Calu3 (cell line): ENCODE data around the gene WIPI1. TPM values are rescaled to one million over a fixed set of nuclear protein-coding genes. Genes with fewer than 3 reads are reported as not detected.
A peak's percentile ranks its signal among the peaks of the same experiment; 100 is the strongest.

Experiments used
- BruUV-seq: library from RNA; stranded (reverse); fragments of 400-500 nt; replicated peaks from 2 replicates; lab custom pipeline; 2021; lab: Mats Ljungman, UMichigan
- CTCF ChIA-PET: fragments of 300-600 bp; sonication (Branson Sonifier 250); formaldehyde crosslinking; loops from one replicate; lab custom pipeline; 2022; ENCODE audit warnings: antibody characterized with exemption; lab: Charles Lee
- DNase-seq: peaks from one replicate; pipeline ENCODE4 v3.0.0; 2022
- H3K27ac Mint-ChIP-seq: one replicate; pipeline ENCODE4 v1.8.0; 2022; ENCODE audit warnings: mixed read lengths; ENCODE audit not compliant: unreplicated experiment
- H3K27me3 Mint-ChIP-seq: one replicate; pipeline ENCODE4 v1.8.0; 2022; ENCODE audit warnings: mixed read lengths; ENCODE audit not compliant: unreplicated experiment
- H3K36me3 Mint-ChIP-seq: one replicate; pipeline ENCODE4 v1.8.0; 2022; ENCODE audit warnings: mild to moderate bottlenecking, moderate library complexity, mixed read lengths; ENCODE audit not compliant: insufficient read depth, unreplicated experiment
- H3K4me1 Mint-ChIP-seq: one replicate; pipeline ENCODE4 v1.8.0; 2022; ENCODE audit warnings: mild to moderate bottlenecking, low read depth, mixed read lengths; ENCODE audit not compliant: unreplicated experiment
- H3K4me3 Mint-ChIP-seq: one replicate; pipeline ENCODE4 v1.8.0; 2022; ENCODE audit warnings: mild to moderate bottlenecking, low read depth, moderate library complexity, mixed read lengths; ENCODE audit not compliant: unreplicated experiment
- H3K9me3 Mint-ChIP-seq: one replicate; pipeline ENCODE4 v1.8.0; 2022; ENCODE audit warnings: low read depth, mixed read lengths; ENCODE audit not compliant: unreplicated experiment
- CTCF ChIP-seq: fragments of 200-600 bp; IDR thresholded peaks from one replicate; pipeline ENCODE4 v1.8.0; 2022; ENCODE audit warnings: antibody characterized with exemption; ENCODE audit not compliant: unreplicated experiment
- intact Hi-C: fragments of 100-400 bp; cut with micrococcal nuclease; formaldehyde crosslinking; loops from one replicate; pipeline ENCODE4 v1.10.0; 2022; ENCODE audit not compliant: unreplicated experiment
- total RNA-seq: library from RNA; stranded (reverse); gene quantifications from 2 replicates; pipeline ENCODE4 v1.2.3, GENCODE V29; 2022

The WIPI1 gene
- total RNA-seq, 1 experiment from 2014 or later = 43.4 TPM

- DNase-seq = peak; percentile 79
- Mint-ChIP-seq H3K27me3 (no peaks in the 10 kb centered on the region), H3K4me3 (no peak overlapping the region), H3K4me1 (peaks cover 10% of the 10 kb centered on the region), H3K27ac (peak overlapping the region; percentile 50), H3K36me3 (peaks cover 33% of the 10 kb centered on the region), H3K9me3 (no peaks in the 10 kb centered on the region)
- CTCF ChIA-PET = interaction anchor here (0.6 to 2.4 kb wide), 3 partner anchors 37 to 509 kb away, joined by 3 to 6 read pairs (median 3); no protein-coding TSS in a partner anchor
- no TSS peak for BruUV-seq
- intact Hi-C loops = loop anchor here (1.0 to 2.0 kb wide), 2 partner anchors 21 to 27 kb away; partner anchors contain the start of gene WIPI1
- peak; percentile 83 for TF ChIP-seq CTCF
Measured at GRCh38 chr17:68435876-68436842, 21.1 kb downstream of the WIPI1 start.

- CTCF ChIA-PET = interaction anchor here (2.4 kb wide), 1 partner anchor 37 kb away, joined by 6 read pairs; no protein-coding TSS in a partner anchor
- BruUV-seq = no TSS peak
- DNase-seq = no peak
- intact Hi-C loops = no loop called here
- Mint-ChIP-seq H3K36me3 (peaks cover 35% of the 10 kb centered on the region), H3K27ac (no peak overlapping the region), H3K9me3 (no peaks in the 10 kb centered on the region), H3K4me3 (no peak overlapping the region), H3K27me3 (no peaks in the 10 kb centered on the region), H3K4me1 (peaks cover 10% of the 10 kb centered on the region)
- TF ChIP-seq CTCF = no peak
Measured at GRCh38 chr17:68435361-68435760, 21.9 kb downstream of the WIPI1 start.

- Mint-ChIP-seq H3K36me3 (peaks cover 43% of the 10 kb centered on the region), H3K27ac (no peak overlapping the region), H3K9me3 (no peaks in the 10 kb centered on the region), H3K27me3 (no peaks in the 10 kb centered on the region), H3K4me3 (no peak overlapping the region), H3K4me1 (peaks cover 10% of the 10 kb centered on the region)
- intact Hi-C loops = no loop called here
- TF ChIP-seq CTCF = no peak
- DNase-seq = no peak
- CTCF ChIA-PET = no interaction called here
- BruUV-seq = no TSS peak
Measured at GRCh38 chr17:68433911-68434508, 23.3 kb downstream of the WIPI1 start.

- CTCF ChIA-PET = interaction anchor here (0.9 kb wide), 1 partner anchor 35 kb away, joined by 3 read pairs; no protein-coding TSS in a partner anchor
- no peak for DNase-seq
- Mint-ChIP-seq H3K4me3 (no peak overlapping the region), H3K9me3 (no peaks in the 10 kb centered on the region), H3K4me1 (peaks cover 10% of the 10 kb centered on the region), H3K36me3 (peaks cover 43% of the 10 kb centered on the region), H3K27ac (no peak overlapping the region), H3K27me3 (no peaks in the 10 kb centered on the region)
- intact Hi-C loops = no loop called here
- no peak for TF ChIP-seq CTCF
- BruUV-seq = no TSS peak
Measured at GRCh38 chr17:68433211-68433610, 24.1 kb downstream of the WIPI1 start.
